A673 (cell line): ENCODE data around the gene RPL13A. TPM values are rescaled to one million over a fixed set of nuclear protein-coding genes. Genes with fewer than 3 reads are reported as not detected.
A peak's percentile ranks its signal among the peaks of the same experiment; 100 is the strongest.

Experiments
- BruUV-seq: library from RNA; stranded (reverse); fragments of 400-500 nt; replicated peaks from 2 replicates; lab custom pipeline; 2021; lab: Mats Ljungman, UMichigan
- CTCF ChIA-PET: fragments of 300-600 bp; sonication (Branson Sonifier 250); formaldehyde crosslinking; loops from one replicate; lab custom pipeline; 2022; ENCODE audit warnings: antibody characterized with exemption; lab: Charles Lee
- POLR2A ChIA-PET: fragments of 300-600 bp; sonication (Branson Sonifier 250); formaldehyde crosslinking; loops from one replicate; lab custom pipeline; 2022; ENCODE audit warnings: antibody characterized with exemption; ENCODE audit not compliant: low non-redundant PET; lab: Charles Lee
- DNase-seq: peaks from one replicate; pipeline ENCODE4 v3.0.0-alpha.2; 2015; ENCODE audit warnings: low spot score
- H3K27ac ChIP-seq: fragments of 200-600 bp; sonication (generic); 2 replicates; pipeline ENCODE4 v1.5.1; 2016; ENCODE audit warnings: mixed run types, low read depth, mild to moderate bottlenecking, mixed read lengths, antibody characterized with exemption, low read length; ENCODE audit not compliant: poor library complexity, severe bottlenecking
- H3K27me3 ChIP-seq: fragments of 200-600 bp; sonication (generic); replicated peaks from 2 replicates; pipeline ENCODE4 v1.6.1; 2017; ENCODE audit warnings: mixed run types, low read depth, mild to moderate bottlenecking, mixed read lengths, antibody characterized with exemption, low read length; ENCODE audit not compliant: insufficient read depth, poor library complexity
- H3K36me3 ChIP-seq: fragments of 200-600 bp; sonication (generic); 2 replicates; pipeline ENCODE4 v1.6.1; 2016; ENCODE audit warnings: mixed run types, mild to moderate bottlenecking, mixed read lengths, antibody characterized with exemption, low read length; ENCODE audit not compliant: insufficient read depth, poor library complexity, severe bottlenecking
- H3K4me1 ChIP-seq: fragments of 200-600 bp; sonication (generic); 2 replicates; pipeline ENCODE4 v1.6.1; 2017; ENCODE audit warnings: mixed run types, mild to moderate bottlenecking, mixed read lengths, antibody characterized with exemption, low read length; ENCODE audit not compliant: insufficient read depth, poor library complexity, severe bottlenecking
- H3K4me3 ChIP-seq: fragments of 200-600 bp; sonication (generic); 2 replicates; pipeline ENCODE4 v1.5.1; 2016; ENCODE audit warnings: low read depth, mixed run types, mild to moderate bottlenecking, mixed read lengths, low read length; ENCODE audit not compliant: poor library complexity, severe bottlenecking
- H3K9me3 ChIP-seq: fragments of 200-600 bp; sonication (generic); 2 replicates; pipeline ENCODE4 v1.6.1; 2016; ENCODE audit warnings: mixed run types, low read depth, mild to moderate bottlenecking, mixed read lengths, antibody characterized with exemption, low read length; ENCODE audit not compliant: poor library complexity, severe bottlenecking
- EZH2 ChIP-seq: fragments of 200-600 bp; sonication (generic); IDR thresholded peaks from 2 replicates; pipeline ENCODE4 v1.6.1; 2017; ENCODE audit warnings: borderline replicate concordance, low read depth, mild to moderate bottlenecking, mixed read lengths, antibody characterized with exemption, low read length; ENCODE audit not compliant: poor library complexity, severe bottlenecking
- intact Hi-C: fragments of 100-400 bp; cut with micrococcal nuclease; formaldehyde crosslinking; loops from one replicate; pipeline ENCODE4 v1.10.0; 2022; ENCODE audit not compliant: unreplicated experiment
- total RNA-seq: library from RNA; stranded (reverse); gene quantifications from 2 replicates; pipeline ENCODE4 v1.2.3, GENCODE V29; 2021
- TF ChIP-seq, protein P1 (sequence below): fragments of 300-800, 200-600 bp; sonication (generic); conservative IDR thresholded peaks from 2 replicates; pipeline ENCODE4 v1.5.1; 2017; ENCODE audit warnings: low read depth, mild to moderate bottlenecking, antibody characterized with exemption, low read length, moderate library complexity, mixed read lengths

Gene RPL13A
- total RNA-seq, 1 experiment from 2014 or later: 2,390 TPM

- intact Hi-C loops: no loop called here
- BruUV-seq: no TSS peak
- no peak for DNase-seq
- Histone ChIP-seq H3K9me3 (no peaks in the 10 kb centered on the region), H3K36me3 (peaks cover 57% of the 10 kb centered on the region), H3K27ac (no peak overlapping the region), H3K4me3 (no peak overlapping the region), H3K27me3 (no peaks in the 10 kb centered on the region), H3K4me1 (peaks cover 13% of the 10 kb centered on the region)
- ChIA-PET CTCF (no interaction called here), POLR2A (no interaction called here)
- TF ChIP-seq, protein P1, sequence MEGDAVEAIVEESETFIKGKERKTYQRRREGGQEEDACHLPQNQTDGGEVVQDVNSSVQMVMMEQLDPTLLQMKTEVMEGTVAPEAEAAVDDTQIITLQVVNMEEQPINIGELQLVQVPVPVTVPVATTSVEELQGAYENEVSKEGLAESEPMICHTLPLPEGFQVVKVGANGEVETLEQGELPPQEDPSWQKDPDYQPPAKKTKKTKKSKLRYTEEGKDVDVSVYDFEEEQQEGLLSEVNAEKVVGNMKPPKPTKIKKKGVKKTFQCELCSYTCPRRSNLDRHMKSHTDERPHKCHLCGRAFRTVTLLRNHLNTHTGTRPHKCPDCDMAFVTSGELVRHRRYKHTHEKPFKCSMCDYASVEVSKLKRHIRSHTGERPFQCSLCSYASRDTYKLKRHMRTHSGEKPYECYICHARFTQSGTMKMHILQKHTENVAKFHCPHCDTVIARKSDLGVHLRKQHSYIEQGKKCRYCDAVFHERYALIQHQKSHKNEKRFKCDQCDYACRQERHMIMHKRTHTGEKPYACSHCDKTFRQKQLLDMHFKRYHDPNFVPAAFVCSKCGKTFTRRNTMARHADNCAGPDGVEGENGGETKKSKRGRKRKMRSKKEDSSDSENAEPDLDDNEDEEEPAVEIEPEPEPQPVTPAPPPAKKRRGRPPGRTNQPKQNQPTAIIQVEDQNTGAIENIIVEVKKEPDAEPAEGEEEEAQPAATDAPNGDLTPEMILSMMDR: no peak
- no peak for TF ChIP-seq EZH2
These were observed 43.3 kb downstream of the RPL13A start for GRCh38 chr19:49530708-49531107.

- peaks cover 13% of the 10 kb centered on the region for H3K4me1 ChIP-seq
- DNase-seq: peak; percentile 81
- CTCF ChIA-PET: interaction anchor here (0.6 kb wide), 1 partner anchor 201 kb away, joined by 4 read pairs; no protein-coding TSS in a partner anchor
- peak overlapping the region; percentile 29 for H3K27ac ChIP-seq
- TF ChIP-seq EZH2: no peak
- TF ChIP-seq, protein P1: no peak
- H3K9me3 ChIP-seq: no peaks in the 10 kb centered on the region
- peak overlapping the region; percentile 42 for H3K4me3 ChIP-seq
- intact Hi-C loops: no loop called here
- BruUV-seq: no TSS peak
- H3K36me3 ChIP-seq: peaks cover 64% of the 10 kb centered on the region
- POLR2A ChIA-PET: no interaction called here
- H3K27me3 ChIP-seq: no peaks in the 10 kb centered on the region
These were observed 46.4 kb downstream of the RPL13A start for GRCh38 chr19:49533551-49534488.

DNA sequence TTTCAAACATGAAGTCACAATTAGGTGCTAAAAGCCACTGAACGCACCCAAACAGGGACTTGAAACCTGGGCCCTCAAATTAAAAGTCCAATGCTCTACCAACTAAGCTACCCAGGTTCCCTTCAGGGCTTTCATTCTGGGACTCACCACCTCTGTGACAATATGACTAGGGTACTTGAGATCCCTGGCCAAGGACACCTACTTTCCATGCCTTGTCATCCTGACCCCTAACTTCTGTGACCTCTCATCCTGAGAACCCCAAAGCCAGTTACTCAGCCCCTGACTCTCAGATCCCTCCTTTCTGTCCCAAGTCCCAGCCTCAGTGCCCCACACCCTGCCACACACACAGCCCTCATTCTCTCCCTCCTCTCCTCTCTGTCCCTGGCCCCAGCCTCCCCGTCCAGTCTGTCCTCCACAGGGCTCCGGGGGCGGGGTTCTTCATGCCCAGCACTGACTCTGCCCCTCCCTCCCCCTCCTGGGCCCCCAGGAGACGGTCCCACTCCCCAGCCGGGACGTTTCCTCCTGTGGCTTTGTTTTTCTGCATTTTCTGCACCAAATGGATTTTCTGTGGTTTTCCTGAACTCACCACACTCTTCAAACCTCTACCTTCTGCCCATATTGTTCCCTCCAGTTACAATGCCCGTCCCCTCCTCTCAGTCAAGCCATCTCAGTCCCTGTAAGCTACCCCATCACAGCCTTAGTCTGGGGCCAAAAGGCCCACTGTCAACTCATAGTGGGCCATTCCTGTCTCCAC lies 47.4 kb downstream of the RPL13A start:
- H3K27me3 ChIP-seq: no peaks in the 10 kb centered on the region
- H3K9me3 ChIP-seq: no peaks in the 10 kb centered on the region
- ChIA-PET POLR2A (interaction anchor here (0.6 kb wide), 1 partner anchor 11 kb away, joined by 4 read pairs; no protein-coding TSS in a partner anchor), CTCF (no interaction called here)
- no TSS peak for BruUV-seq
- H3K4me1 ChIP-seq: peaks cover 13% of the 10 kb centered on the region
- H3K27ac ChIP-seq: peak overlapping the region; percentile 14
- H3K4me3 ChIP-seq: no peak overlapping the region
- TF ChIP-seq, protein P1: no peak
- TF ChIP-seq EZH2: no peak
- peaks cover 69% of the 10 kb centered on the region for H3K36me3 ChIP-seq
- intact Hi-C loops: no loop called here
- DNase-seq: no peak
